NCI-H2196 (cell line): ENCODE measurements around the gene PTTG2.
A peak's percentile ranks its signal among the peaks of the same experiment; 100 is the strongest.

Experiments
- DNase-seq: peaks from one replicate; lab custom pipeline; 2025; ENCODE audit not compliant: unreplicated experiment; lab: John Stamatoyannopoulos, UW

The PTTG2 gene

GRCh38 chr4:38005637-38006036, 45.4 kb downstream of the PTTG2 start:
- no peak for DNase-seq

GRCh38 chr4:38007645-38008044, 47.4 kb downstream of the PTTG2 start:
- no peak for DNase-seq

DNA sequence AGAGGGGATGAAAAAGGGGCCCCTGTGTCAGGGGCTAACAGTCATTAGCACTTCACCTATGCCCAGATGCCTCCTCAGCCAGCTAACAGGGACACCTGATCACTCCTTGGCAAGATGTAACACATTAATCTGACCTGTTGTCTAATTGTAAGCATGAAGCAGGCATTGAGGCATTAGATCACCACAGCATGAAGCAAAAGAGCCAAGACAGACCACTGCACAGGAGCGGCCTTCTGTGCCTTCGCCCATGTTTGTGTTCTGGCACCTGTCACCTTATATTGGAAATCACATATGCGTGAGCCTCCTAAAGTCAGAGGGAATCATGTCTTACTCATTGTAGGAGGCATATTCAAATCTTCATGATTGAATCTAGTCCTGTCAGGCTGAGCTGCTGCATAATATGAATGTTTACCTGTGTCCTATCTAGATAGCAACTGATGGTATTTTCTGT, 48.4 kb downstream of the PTTG2 start:
- DNase-seq: peak; percentile 8

GRCh38 chr4:38009421-38009820, 49.2 kb downstream of the PTTG2 start:
- DNase-seq: no peak

- DNase-seq: no peak
Measured at GRCh38 chr4:38009949-38010348, 49.8 kb downstream of the PTTG2 start.
